ENCODE data around the gene IAPP. TPM values are rescaled to one million over a fixed set of nuclear protein-coding genes. Genes with fewer than 3 reads are reported as not detected.
A peak's percentile ranks its signal among the peaks of the same experiment; 100 is the strongest.
"Not testable (repeated sequence)": the region's sequence is repeated elsewhere in the genome, so short reads cannot be mapped to it uniquely, and the experiment has no call there.

IAPP gene
- total RNA-seq, 1 experiment from 2014 or later = not detected

DNA sequence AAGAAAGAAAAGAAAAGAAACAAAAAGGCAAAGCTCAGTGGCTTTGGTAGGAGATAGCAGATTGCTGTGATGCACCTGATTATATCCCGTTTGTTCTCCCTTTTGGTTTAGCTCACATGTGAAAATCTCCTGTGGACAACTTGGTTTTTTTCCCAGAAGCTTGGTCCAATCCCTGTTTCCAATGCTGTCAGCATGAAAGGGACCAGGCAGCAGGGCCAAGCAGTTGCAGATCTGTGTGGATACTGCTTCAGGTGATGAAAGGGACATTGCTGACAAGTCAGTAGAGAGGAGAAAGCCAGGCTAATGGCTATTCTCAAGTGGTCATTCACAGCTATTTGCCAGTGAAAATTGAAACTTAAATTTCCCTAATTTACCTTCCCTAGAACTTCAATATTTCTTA lies 19.2 kb upstream of the IAPP start:
- no peaks in the 10 kb centered on the region for H3K4me1 ChIP-seq
- H3K4me3 Mint-ChIP-seq (ENCODE audit: unreplicated experiment) = no peak overlapping the region
- POLR2A ChIA-PET = no interaction called here
- DNase-seq = no peak
- H3K27me3 Mint-ChIP-seq (ENCODE audit: insufficient read depth, unreplicated experiment) = peaks cover 10% of the 10 kb centered on the region
- no peaks in the 10 kb centered on the region for H3K9me3 ChIP-seq
- no peaks in the 10 kb centered on the region for H3K4me1 Mint-ChIP-seq (ENCODE audit: low read depth, unreplicated experiment)
- no peak overlapping the region for H3K27ac Mint-ChIP-seq (ENCODE audit: unreplicated experiment)
- no peaks in the 10 kb centered on the region for H3K36me3 ChIP-seq (ENCODE audit: control insufficient read depth, insufficient read depth, low read length)
- no peak overlapping the region for H3K4me3 ChIP-seq (ENCODE audit: low read depth, low read length)
- H3K27me3 ChIP-seq (replicated peaks; ENCODE audit: control insufficient read depth, insufficient read depth, low read length) = peaks cover 1% of the 10 kb centered on the region
- H3K36me3 Mint-ChIP-seq (ENCODE audit: insufficient read depth, unreplicated experiment) = no peaks in the 10 kb centered on the region
- CTCF ChIA-PET = no interaction called here
- intact Hi-C loops (cut with micrococcal nuclease; ENCODE audit: unreplicated experiment) = no loop called here
- TF ChIP-seq, protein P1, sequence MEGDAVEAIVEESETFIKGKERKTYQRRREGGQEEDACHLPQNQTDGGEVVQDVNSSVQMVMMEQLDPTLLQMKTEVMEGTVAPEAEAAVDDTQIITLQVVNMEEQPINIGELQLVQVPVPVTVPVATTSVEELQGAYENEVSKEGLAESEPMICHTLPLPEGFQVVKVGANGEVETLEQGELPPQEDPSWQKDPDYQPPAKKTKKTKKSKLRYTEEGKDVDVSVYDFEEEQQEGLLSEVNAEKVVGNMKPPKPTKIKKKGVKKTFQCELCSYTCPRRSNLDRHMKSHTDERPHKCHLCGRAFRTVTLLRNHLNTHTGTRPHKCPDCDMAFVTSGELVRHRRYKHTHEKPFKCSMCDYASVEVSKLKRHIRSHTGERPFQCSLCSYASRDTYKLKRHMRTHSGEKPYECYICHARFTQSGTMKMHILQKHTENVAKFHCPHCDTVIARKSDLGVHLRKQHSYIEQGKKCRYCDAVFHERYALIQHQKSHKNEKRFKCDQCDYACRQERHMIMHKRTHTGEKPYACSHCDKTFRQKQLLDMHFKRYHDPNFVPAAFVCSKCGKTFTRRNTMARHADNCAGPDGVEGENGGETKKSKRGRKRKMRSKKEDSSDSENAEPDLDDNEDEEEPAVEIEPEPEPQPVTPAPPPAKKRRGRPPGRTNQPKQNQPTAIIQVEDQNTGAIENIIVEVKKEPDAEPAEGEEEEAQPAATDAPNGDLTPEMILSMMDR (IDR thresholded peaks at IDR 0.05; ENCODE audit: insufficient read depth in 1 of 2, low read depth in 1 of 2, low read length in 1 of 2, severe bottlenecking in 1 of 2, unreplicated experiment in 1 of 2) = no peak
- no peaks in the 10 kb centered on the region for H3K9me3 Mint-ChIP-seq (ENCODE audit: unreplicated experiment)
- no TSS peak for BruUV-seq (replicated peaks)

DNA sequence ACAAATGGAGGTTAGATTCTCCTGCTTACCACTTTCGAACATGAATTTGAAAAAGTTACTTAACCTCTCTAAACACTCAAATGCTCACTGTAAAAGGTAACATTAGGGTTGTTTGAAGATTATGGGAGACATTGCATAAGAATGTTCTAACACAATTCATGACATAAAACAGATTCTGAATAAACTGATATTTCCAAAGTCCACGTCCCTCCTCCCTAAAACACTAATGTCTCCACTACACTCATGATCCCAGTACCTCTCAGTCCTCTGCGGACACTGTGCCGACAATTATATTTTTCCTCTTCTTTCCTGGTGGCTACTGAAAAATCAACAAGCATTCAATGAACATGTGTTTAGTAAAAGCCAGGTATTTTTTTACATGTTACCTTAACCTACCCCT lies 18.8 kb upstream of the IAPP start:
- ChIA-PET CTCF (no interaction called here), POLR2A (no interaction called here)
- no peaks in the 10 kb centered on the region for H3K9me3 Mint-ChIP-seq (ENCODE audit: unreplicated experiment)
- intact Hi-C loops (cut with micrococcal nuclease; ENCODE audit: unreplicated experiment) = no loop called here
- no peak overlapping the region for H3K4me3 Mint-ChIP-seq (ENCODE audit: unreplicated experiment)
- H3K27ac Mint-ChIP-seq (ENCODE audit: unreplicated experiment) = no peak overlapping the region
- H3K4me1 ChIP-seq = no peaks in the 10 kb centered on the region
- no peaks in the 10 kb centered on the region for H3K4me1 Mint-ChIP-seq (ENCODE audit: low read depth, unreplicated experiment)
- TF ChIP-seq, protein P1 (IDR thresholded peaks at IDR 0.05; ENCODE audit: insufficient read depth in 1 of 2, low read depth in 1 of 2, low read length in 1 of 2, severe bottlenecking in 1 of 2, unreplicated experiment in 1 of 2) = no peak
- no peaks in the 10 kb centered on the region for H3K36me3 ChIP-seq (ENCODE audit: control insufficient read depth, insufficient read depth, low read length)
- peaks cover 8% of the 10 kb centered on the region for H3K27me3 Mint-ChIP-seq (ENCODE audit: insufficient read depth, unreplicated experiment)
- no peaks in the 10 kb centered on the region for H3K9me3 ChIP-seq
- H3K27me3 ChIP-seq (replicated peaks; ENCODE audit: control insufficient read depth, insufficient read depth, low read length) = peaks cover 1% of the 10 kb centered on the region
- DNase-seq = no peak
- no TSS peak for BruUV-seq (replicated peaks)
- H3K4me3 ChIP-seq (ENCODE audit: low read depth, low read length) = no peak overlapping the region
- no peaks in the 10 kb centered on the region for H3K36me3 Mint-ChIP-seq (ENCODE audit: insufficient read depth, unreplicated experiment)

DNA sequence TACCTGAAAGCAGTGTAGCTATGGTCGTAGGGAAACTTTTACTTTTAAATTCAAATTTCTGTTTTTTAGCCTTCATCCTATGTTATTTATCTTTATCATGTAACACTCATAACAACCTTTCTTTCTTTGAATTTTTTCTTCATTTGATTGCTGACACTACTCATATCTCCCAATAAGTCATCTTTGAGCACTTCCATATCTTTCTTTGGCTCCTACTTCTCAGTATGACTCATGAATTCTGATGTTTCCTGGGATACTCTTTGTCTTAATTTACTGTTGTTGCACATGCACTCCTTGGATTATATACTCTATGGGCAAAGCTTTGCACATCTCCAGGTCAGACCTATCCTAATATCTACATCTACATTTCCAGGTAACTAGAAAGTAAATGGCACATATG lies 18.1 kb upstream of the IAPP start:
- no peak overlapping the region for H3K4me3 Mint-ChIP-seq (ENCODE audit: unreplicated experiment)
- TF ChIP-seq, protein P1 (IDR thresholded peaks at IDR 0.05; ENCODE audit: insufficient read depth in 1 of 2, low read depth in 1 of 2, low read length in 1 of 2, severe bottlenecking in 1 of 2, unreplicated experiment in 1 of 2) = no peak
- BruUV-seq (replicated peaks) = no TSS peak
- H3K27me3 Mint-ChIP-seq (ENCODE audit: insufficient read depth, unreplicated experiment) = peaks cover 7% of the 10 kb centered on the region
- DNase-seq = no peak
- H3K36me3 Mint-ChIP-seq (ENCODE audit: insufficient read depth, unreplicated experiment) = no peaks in the 10 kb centered on the region
- H3K36me3 ChIP-seq (ENCODE audit: control insufficient read depth, insufficient read depth, low read length) = no peaks in the 10 kb centered on the region
- no peak overlapping the region for H3K4me3 ChIP-seq (ENCODE audit: low read depth, low read length)
- intact Hi-C loops (cut with micrococcal nuclease; ENCODE audit: unreplicated experiment) = no loop called here
- CTCF ChIA-PET = no interaction called here
- no peaks in the 10 kb centered on the region for H3K4me1 Mint-ChIP-seq (ENCODE audit: low read depth, unreplicated experiment)
- H3K27ac Mint-ChIP-seq (ENCODE audit: unreplicated experiment) = no peak overlapping the region
- H3K27me3 ChIP-seq (replicated peaks; ENCODE audit: control insufficient read depth, insufficient read depth, low read length) = peaks cover 1% of the 10 kb centered on the region
- H3K4me1 ChIP-seq = no peaks in the 10 kb centered on the region
- no peaks in the 10 kb centered on the region for H3K9me3 ChIP-seq
- peaks cover 2% of the 10 kb centered on the region for H3K9me3 Mint-ChIP-seq (ENCODE audit: unreplicated experiment)
- POLR2A ChIA-PET = no interaction called here

DNA sequence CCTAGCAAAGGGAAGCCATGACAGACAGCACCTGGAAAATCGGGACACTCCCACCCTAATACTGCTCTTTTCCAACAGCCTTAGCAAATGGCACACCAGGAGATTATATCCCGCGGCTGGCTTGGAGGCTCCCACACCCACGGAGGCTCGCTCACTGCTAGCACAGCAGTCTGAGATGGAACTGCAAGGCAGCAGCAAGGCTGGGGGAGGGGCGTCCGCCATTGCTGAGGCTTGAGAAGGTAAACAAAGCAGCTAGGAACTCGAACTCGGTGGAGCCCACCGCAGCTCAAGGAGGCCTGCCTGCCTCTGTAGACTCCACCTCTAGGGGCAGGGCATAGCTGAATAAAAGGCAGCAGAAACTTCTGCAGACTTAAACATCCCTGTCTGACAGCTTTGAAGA lies 12.1 kb upstream of the IAPP start:
- H3K4me1 ChIP-seq; H3K4me3 Mint-ChIP-seq (ENCODE audit: unreplicated experiment); BruUV-seq (replicated peaks); H3K27ac Mint-ChIP-seq (ENCODE audit: unreplicated experiment); POLR2A ChIA-PET; H3K9me3 ChIP-seq; intact Hi-C loops (cut with micrococcal nuclease; ENCODE audit: unreplicated experiment); H3K4me1 Mint-ChIP-seq (ENCODE audit: low read depth, unreplicated experiment); H3K36me3 Mint-ChIP-seq (ENCODE audit: insufficient read depth, unreplicated experiment); CTCF ChIA-PET; H3K27me3 ChIP-seq (replicated peaks; ENCODE audit: control insufficient read depth, insufficient read depth, low read length); H3K4me3 ChIP-seq (ENCODE audit: low read depth, low read length); H3K36me3 ChIP-seq (ENCODE audit: control insufficient read depth, insufficient read depth, low read length): not testable (repeated sequence)
- Mint-ChIP-seq H3K27me3 (ENCODE audit: insufficient read depth, unreplicated experiment) (peaks cover 14% of the 10 kb centered on the region), H3K9me3 (ENCODE audit: unreplicated experiment) (peaks cover 20% of the 10 kb centered on the region)
- DNase-seq = peak in 1 of 2 experiments; percentile 37

All from Caco-2 (cell line).